SH-SY5Y (cell line): Measurements from ENCODE around the gene MTR.

Experiments used
- GATA2 ChIP-seq: IDR thresholded peaks from 2 replicates; pipeline ENCODE4 v1.6.1; 2011; ENCODE audit warnings: mild to moderate bottlenecking, low read depth, low read length
- GATA3 ChIP-seq: IDR thresholded peaks from 2 replicates; pipeline ENCODE4 v1.6.1; 2011; ENCODE audit warnings: low read depth, mild to moderate bottlenecking, low read length, moderate library complexity

DNA sequence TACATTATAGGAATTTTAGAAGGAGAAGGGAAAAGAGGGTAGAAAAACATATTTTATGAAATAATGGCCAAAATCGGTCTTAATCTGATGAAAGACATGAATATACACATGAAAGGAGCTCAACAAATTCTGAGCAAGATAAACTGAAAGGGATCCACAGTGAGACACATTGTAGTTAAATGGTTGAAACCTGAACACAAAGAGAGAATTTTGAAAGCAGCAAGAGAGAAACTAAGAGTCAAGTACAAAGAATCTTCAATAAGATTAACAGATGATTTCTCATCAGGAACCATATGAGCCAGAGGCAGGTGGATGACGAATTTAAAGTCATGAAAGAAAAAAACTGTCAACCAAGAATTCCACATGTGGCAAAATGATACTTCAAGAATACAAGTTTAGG lies 15.8 kb upstream of the MTR start:
- no peak for TF ChIP-seq GATA2
- no peak for TF ChIP-seq GATA3
